SK-N-SH treated with all-trans-retinoic acid at 6 μM for 48 hours (cell line): ENCODE results near the gene TCAP.

Experiments used
- ATAC-seq: fragments of 200-7000 bp; cut with Tn5 transposase; 3 replicates; pipeline ENCODE4 v1.9.1; 2020; ENCODE audit warnings: mild to moderate bottlenecking, moderate library complexity
- BACH2 ChIP-seq: fragments of 250-450 bp; sonication (Bioruptor Pico); IDR thresholded peaks from 2 replicates; pipeline ENCODE4 v1.9.0; 2021; ENCODE audit warnings: mild to moderate bottlenecking, borderline replicate concordance
- CREB5 ChIP-seq: fragments of 250-450 bp; sonication (Bioruptor Pico); IDR thresholded peaks from 2 replicates; pipeline ENCODE4 v1.5.1; 2020; ENCODE audit warnings: low read depth, mild to moderate bottlenecking, moderate library complexity
- CSDC2 ChIP-seq: fragments of 250-450 bp; sonication (Bioruptor Pico); IDR thresholded peaks from 2 replicates; pipeline ENCODE4 v1.5.0; 2020; ENCODE audit warnings: mild to moderate bottlenecking, moderate library complexity
- CSRNP3 ChIP-seq: fragments of 250-450 bp; sonication (Bioruptor Pico); IDR thresholded peaks from 2 replicates; pipeline ENCODE4 v1.5.1; 2021; ENCODE audit warnings: mild to moderate bottlenecking, moderate library complexity
- ESRRG ChIP-seq: fragments of 250-450 bp; sonication (Bioruptor Pico); IDR thresholded peaks from 2 replicates; pipeline ENCODE4 v1.6.1; 2021; ENCODE audit warnings: mild to moderate bottlenecking
- GLIS3 ChIP-seq: fragments of 250-450 bp; sonication (Bioruptor Pico); IDR thresholded peaks from 2 replicates; pipeline ENCODE4 v1.5.0; 2020; ENCODE audit warnings: mild to moderate bottlenecking, moderate library complexity
- ISL1 ChIP-seq: fragments of 250-450 bp; sonication (Bioruptor Pico); IDR thresholded peaks from 2 replicates; pipeline ENCODE4 v2.1.2; 2022; ENCODE audit warnings: mild to moderate bottlenecking, moderate library complexity
- OSR1 ChIP-seq: fragments of 250-450 bp; sonication (Bioruptor Pico); IDR thresholded peaks from 2 replicates; pipeline ENCODE4 v1.8.0; 2022; ENCODE audit warnings: moderate library complexity, mild to moderate bottlenecking, inconsistent platforms
- PATZ1 ChIP-seq: fragments of 250-450 bp; sonication (Bioruptor Pico); IDR thresholded peaks from 2 replicates; pipeline ENCODE4 v1.8.0; 2020; ENCODE audit warnings: mild to moderate bottlenecking, moderate library complexity, borderline replicate concordance
- POU6F1 ChIP-seq: fragments of 250-450 bp; sonication (Bioruptor Pico); IDR thresholded peaks from 2 replicates; pipeline ENCODE4 v1.8.0; 2021; ENCODE audit warnings: low read depth, mild to moderate bottlenecking, moderate library complexity, borderline replicate concordance
- PPARA ChIP-seq: fragments of 250-450 bp; sonication (Bioruptor Pico); IDR thresholded peaks from 2 replicates; pipeline ENCODE4 v1.5.0; 2020; ENCODE audit warnings: mild to moderate bottlenecking, borderline replicate concordance
- RARB ChIP-seq: fragments of 250-450 bp; sonication (Bioruptor Pico); IDR thresholded peaks from 2 replicates; pipeline ENCODE4 v1.8.0; 2021; ENCODE audit warnings: mild to moderate bottlenecking, moderate library complexity
- SNAI2 ChIP-seq: fragments of 250-450 bp; sonication (Bioruptor Pico); IDR thresholded peaks from 2 replicates; pipeline ENCODE4 v1.5.0; 2020; ENCODE audit warnings: mild to moderate bottlenecking, moderate library complexity
- TCF4 ChIP-seq: fragments of 250-450 bp; sonication (Bioruptor Pico); IDR thresholded peaks from 2 replicates; pipeline ENCODE4 v1.8.0; 2021; ENCODE audit warnings: mild to moderate bottlenecking, moderate library complexity, borderline replicate concordance
- TOX ChIP-seq: fragments of 250-450 bp; sonication (Bioruptor Pico); IDR thresholded peaks from 2 replicates; pipeline ENCODE4 v1.8.0; 2021; ENCODE audit warnings: mild to moderate bottlenecking, moderate library complexity, borderline replicate concordance
- TSHZ2 ChIP-seq: fragments of 250-450 bp; sonication (Bioruptor Pico); IDR thresholded peaks from 2 replicates; pipeline ENCODE4 v1.5.0; 2020; ENCODE audit warnings: mild to moderate bottlenecking, moderate library complexity
- ZC3H10 ChIP-seq: fragments of 250-450 bp; sonication (Bioruptor Pico); IDR thresholded peaks from 2 replicates; pipeline ENCODE4 v1.5.1; 2021; ENCODE audit warnings: mild to moderate bottlenecking, moderate library complexity
- ZFP3 ChIP-seq: fragments of 250-450 bp; sonication (Bioruptor Pico); IDR thresholded peaks from 2 replicates; pipeline ENCODE4 v1.5.0; 2020; ENCODE audit warnings: mild to moderate bottlenecking, moderate library complexity
- ZFP30 ChIP-seq: fragments of 450-650 bp; formaldehyde crosslinking; IDR thresholded peaks from 2 replicates; pipeline ENCODE4 v1.5.0; 2022; ENCODE audit warnings: mild to moderate bottlenecking, moderate library complexity
- ZNF565 ChIP-seq: fragments of 450-650 bp; formaldehyde crosslinking; conservative IDR thresholded peaks from 2 replicates; pipeline ENCODE4 v1.5.0; 2020; ENCODE audit warnings: low read depth, mild to moderate bottlenecking, moderate library complexity
- ZNF70 ChIP-seq: fragments of 450-650 bp; formaldehyde crosslinking; IDR thresholded peaks from 2 replicates; pipeline ENCODE4 v1.5.0; 2020; ENCODE audit warnings: mild to moderate bottlenecking, moderate library complexity
- ZNF8 ChIP-seq: fragments of 450-650 bp; formaldehyde crosslinking; IDR thresholded peaks from 2 replicates; pipeline ENCODE4 v1.5.0; 2020; ENCODE audit warnings: mild to moderate bottlenecking, moderate library complexity

The TCAP gene

GRCh38 chr17:39673335-39674081, 8.4 kb downstream of the TCAP start:
- TF ChIP-seq POU6F1 (CRISPR knock-in tag) (no peak), OSR1 (CRISPR knock-in tag) (no peak), TOX (CRISPR knock-in tag) (no peak), PATZ1 (CRISPR knock-in tag) (no peak), CSRNP3 (CRISPR knock-in tag) (no peak), ZNF565 (CRISPR knock-in tag) (no peak), BACH2 (no peak), SNAI2 (no peak), ZC3H10 (CRISPR knock-in tag) (no peak), PPARA (CRISPR knock-in tag) (no peak), ZFP30 (no peak), ISL1 (CRISPR knock-in tag) (no peak), CREB5 (no peak), ZFP3 (CRISPR knock-in tag) (no peak), GLIS3 (no peak), ZNF8 (CRISPR knock-in tag) (no peak), CSDC2 (CRISPR knock-in tag) (no peak), ESRRG (no peak), TSHZ2 (CRISPR knock-in tag) (no peak), TCF4 (CRISPR knock-in tag) (no peak)
- no peak for ATAC-seq

GRCh38 chr17:39674179-39674578, 9.0 kb downstream of the TCAP start:
- no peak for ATAC-seq

GRCh38 chr17:39674702-39675389, 9.7 kb downstream of the TCAP start:
- TF ChIP-seq RARB (CRISPR knock-in tag) (no peak), ZNF70 (CRISPR knock-in tag) (no peak), ISL1 (CRISPR knock-in tag) (no peak), GLIS3 (no peak), CSDC2 (CRISPR knock-in tag) (no peak), OSR1 (CRISPR knock-in tag) (no peak)
- ATAC-seq, result no peak

More at GRCh38 chr17:39674179-39674578, 9.0 kb downstream of the TCAP start:
- no peak for TF ChIP-seq CSDC2 (CRISPR knock-in tag)
